H7 (cell line): ENCODE data around the gene FER. TPM values are rescaled to one million over a fixed set of nuclear protein-coding genes. Genes with fewer than 3 reads are reported as not detected.

Experiments used
- DNase-seq: peaks from one replicate; pipeline ENCODE4 v3.0.0; 2012
- H3K27me3 ChIP-seq: 2 replicates; pipeline ENCODE4 v1.6.0; 2011; ENCODE audit warnings: mild to moderate bottlenecking, low read length; ENCODE audit not compliant: control insufficient read depth, insufficient read depth
- H3K36me3 ChIP-seq: replicated peaks from 2 replicates; pipeline ENCODE4 v1.5.1; 2011; ENCODE audit warnings: low read length; ENCODE audit not compliant: control insufficient read depth, insufficient read depth
- H3K4me3 ChIP-seq: 2 replicates; pipeline ENCODE4 v1.5.1; 2011; ENCODE audit warnings: low read depth, mild to moderate bottlenecking, control low read depth, low read length, moderate library complexity; ENCODE audit not compliant: insufficient read depth
- total RNA-seq: library from RNA; depleted of rRNA; stranded (reverse); fragments of >200 nt; shearing (Covaris generic); gene quantifications from 2 replicates; pipeline ENCODE4 v1.2.3, GENCODE V29; 2014

Gene FER
- total RNA-seq, 1 experiment from 2014 or later: 6.7 TPM

- DNase-seq: no peak
- Histone ChIP-seq H3K27me3 (no peaks in the 10 kb centered on the region), H3K4me3 (no peak overlapping the region), H3K36me3 (no peaks in the 10 kb centered on the region)
Observed at GRCh38 chr5:109246395-109246794, 498.7 kb downstream of the FER start.
